ENCODE results near the gene KCNK15. TPM values are rescaled to one million over a fixed set of nuclear protein-coding genes. Genes with fewer than 3 reads are reported as not detected.

The KCNK15 gene
- total RNA-seq, 1 experiment from 2014 or later: 1.4 TPM

GRCh38 chr20:44727651-44728050 is 18.0 kb upstream of the KCNK15 start:
- peaks cover 35% of the 10 kb centered on the region for H3K4me1 Mint-ChIP-seq (ENCODE audit: insufficient read depth, unreplicated experiment)
- POLR2A ChIA-PET: interaction anchor here (1.7 to 8.9 kb wide), 3 partner anchors 10 to 43 kb away, joined by 10 to 138 read pairs (median 113); partner anchors contain the start of gene CCN5

GRCh38 chr20:44728801-44729443 is 16.7 kb upstream of the KCNK15 start:
- CTCF ChIA-PET: interaction anchor here (0.7 to 6.8 kb wide), 4 partner anchors 10 to 45 kb away, joined by 3 to 317 read pairs (median 8); no protein-coding TSS in a partner anchor
- POLR2A ChIA-PET: interaction anchor here (0.6 to 8.9 kb wide), 18 partner anchors 9 to 1960 kb away, joined by 3 to 138 read pairs (median 4); partner anchors contain the start of genes CCN5, SLPI, TP53RK and YWHAB
- Mint-ChIP-seq H3K36me3 (ENCODE audit: insufficient read depth, unreplicated experiment) (peaks cover 11% of the 10 kb centered on the region), H3K9me3 (ENCODE audit: unreplicated experiment) (no peaks in the 10 kb centered on the region), H3K4me3 (ENCODE audit: unreplicated experiment) (peak overlapping the region; percentile 71), H3K27ac (ENCODE audit: low read depth, unreplicated experiment) (peak overlapping the region; percentile 70), H3K4me1 (ENCODE audit: insufficient read depth, unreplicated experiment) (peaks cover 41% of the 10 kb centered on the region), H3K27me3 (ENCODE audit: insufficient read depth, unreplicated experiment) (no peaks in the 10 kb centered on the region)
- no TSS peak for BruUV-seq (replicated peaks)
- peak; percentile 99 for DNase-seq (ENCODE audit: unreplicated experiment)
- intact Hi-C loops (cut with micrococcal nuclease): loop anchor here (1.0 kb wide), 2 partner anchors 8 to 36 kb away; no protein-coding TSS in a partner anchor
- no peak for TF ChIP-seq CTCF (IDR thresholded peaks at IDR 0.05; ENCODE audit: unreplicated experiment)

More at GRCh38 chr20:44727651-44728050, 18.0 kb upstream of the KCNK15 start:
- no TSS peak for BruUV-seq (replicated peaks)
- Mint-ChIP-seq H3K36me3 (ENCODE audit: insufficient read depth, unreplicated experiment) (peaks cover 11% of the 10 kb centered on the region), H3K27ac (ENCODE audit: low read depth, unreplicated experiment) (no peak overlapping the region), H3K9me3 (ENCODE audit: unreplicated experiment) (no peaks in the 10 kb centered on the region), H3K4me3 (ENCODE audit: unreplicated experiment) (no peak overlapping the region), H3K27me3 (ENCODE audit: insufficient read depth, unreplicated experiment) (no peaks in the 10 kb centered on the region)
- no peak for DNase-seq (ENCODE audit: unreplicated experiment)
- intact Hi-C loops (cut with micrococcal nuclease): loop anchor here (1.0 kb wide), 1 partner anchor 34 kb away; no protein-coding TSS in a partner anchor
- TF ChIP-seq CTCF (IDR thresholded peaks at IDR 0.05; ENCODE audit: unreplicated experiment): no peak
- CTCF ChIA-PET: interaction anchor here (0.6 to 1.5 kb wide), 2 partner anchors 25 to 42 kb away, joined by 4 to 11 read pairs; no protein-coding TSS in a partner anchor

DNA sequence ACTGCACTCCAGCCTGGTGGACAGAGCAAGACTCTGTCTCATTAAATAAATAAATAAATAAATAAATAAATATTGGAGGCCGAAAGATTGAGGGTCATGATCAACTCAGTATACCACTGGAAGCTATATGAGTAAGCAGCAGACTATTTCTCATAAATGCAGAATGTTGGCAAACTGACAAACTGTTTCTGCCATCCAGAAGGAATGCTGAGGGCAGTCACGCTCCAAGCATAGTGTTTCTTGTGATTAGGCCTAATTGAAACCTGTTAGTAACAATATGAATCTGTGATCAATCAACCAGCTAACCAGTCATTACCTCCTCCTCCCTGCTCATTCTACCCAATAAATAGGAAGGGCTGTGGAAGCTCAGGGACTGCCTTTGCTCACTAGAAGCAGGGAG is 15.2 kb upstream of the KCNK15 start:
- Mint-ChIP-seq H3K36me3 (ENCODE audit: insufficient read depth, unreplicated experiment) (peaks cover 15% of the 10 kb centered on the region), H3K4me1 (ENCODE audit: insufficient read depth, unreplicated experiment) (peaks cover 53% of the 10 kb centered on the region), H3K4me3 (ENCODE audit: unreplicated experiment) (peak overlapping the region; percentile 22), H3K27me3 (ENCODE audit: insufficient read depth, unreplicated experiment) (no peaks in the 10 kb centered on the region), H3K9me3 (ENCODE audit: unreplicated experiment) (no peaks in the 10 kb centered on the region), H3K27ac (ENCODE audit: low read depth, unreplicated experiment) (no peak overlapping the region)
- BruUV-seq (replicated peaks): no TSS peak
- POLR2A ChIA-PET: interaction anchor here (0.6 to 8.9 kb wide), 15 partner anchors 8 to 518 kb away, joined by 3 to 138 read pairs (median 3); partner anchors contain the start of genes CCN5 and YWHAB
- intact Hi-C loops (cut with micrococcal nuclease): loop anchor here (5.0 to 10.0 kb wide), 3 partner anchors 137 to 513 kb away; partner anchors contain the start of gene SERINC3
- DNase-seq (ENCODE audit: unreplicated experiment): peak; percentile 93
- CTCF ChIA-PET: interaction anchor here (0.6 to 6.8 kb wide), 5 partner anchors 9 to 137 kb away, joined by 3 to 317 read pairs (median 3); no protein-coding TSS in a partner anchor
- no peak for TF ChIP-seq CTCF (IDR thresholded peaks at IDR 0.05; ENCODE audit: unreplicated experiment)

- intact Hi-C loops (cut with micrococcal nuclease): loop anchor here (2.0 to 10.0 kb wide), 4 partner anchors 39 to 514 kb away; partner anchors contain the start of gene SERINC3
- H3K36me3 Mint-ChIP-seq (ENCODE audit: insufficient read depth, unreplicated experiment): peaks cover 16% of the 10 kb centered on the region
- no peak overlapping the region for H3K4me3 Mint-ChIP-seq (ENCODE audit: unreplicated experiment)
- BruUV-seq (replicated peaks): no TSS peak
- no peaks in the 10 kb centered on the region for H3K27me3 Mint-ChIP-seq (ENCODE audit: insufficient read depth, unreplicated experiment)
- H3K4me1 Mint-ChIP-seq (ENCODE audit: insufficient read depth, unreplicated experiment): peaks cover 60% of the 10 kb centered on the region
- ChIA-PET CTCF (interaction anchor here (0.6 to 6.8 kb wide), 18 partner anchors 10 to 160 kb away, joined by 3 to 317 read pairs (median 8); partner anchors contain the start of gene CCN5), POLR2A (interaction anchor here (0.8 to 8.9 kb wide), 6 partner anchors 12 to 84 kb away, joined by 3 to 138 read pairs (median 6); partner anchors contain the start of gene CCN5)
- peaks cover 7% of the 10 kb centered on the region for H3K9me3 Mint-ChIP-seq (ENCODE audit: unreplicated experiment)
- no peak for TF ChIP-seq CTCF (IDR thresholded peaks at IDR 0.05; ENCODE audit: unreplicated experiment)
- peak; percentile 77 for DNase-seq (ENCODE audit: unreplicated experiment)
- peak overlapping the region; percentile 47 for H3K27ac Mint-ChIP-seq (ENCODE audit: low read depth, unreplicated experiment)
Measured at GRCh38 chr20:44731657-44732056, 14.0 kb upstream of the KCNK15 start.

Data from MCF 10A (cell line).